ENCODE data around the gene ODAD3. TPM values are rescaled to one million over a fixed set of nuclear protein-coding genes. Genes with fewer than 3 reads are reported as not detected.
"Not testable (repeated sequence)": the region's sequence is repeated elsewhere in the genome, so short reads cannot be mapped to it uniquely, and the experiment has no call there.

ODAD3 gene
- total RNA-seq, 1 donor from 2014 or later = 2.2 TPM

DNA sequence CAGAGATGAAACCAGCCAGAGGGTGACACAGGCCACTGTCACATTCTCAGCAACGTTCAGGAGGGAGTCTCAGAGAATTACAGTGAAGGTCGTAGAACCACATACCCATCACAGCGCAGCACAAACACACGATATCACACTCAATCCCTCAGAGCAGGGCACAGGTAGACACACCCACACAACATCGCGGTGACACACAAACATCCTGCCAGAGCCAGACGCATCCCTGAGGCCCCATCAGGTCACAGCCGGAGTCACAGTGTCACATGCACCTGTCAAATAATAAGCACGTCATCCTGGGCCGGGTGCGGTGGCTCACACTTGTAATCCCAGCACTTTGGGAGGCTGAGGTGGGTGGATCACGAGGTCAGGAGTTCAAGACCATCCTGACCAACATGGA is 28.5 kb upstream of the ODAD3 start:
- Mint-ChIP-seq H3K9me3 (no peaks in the 10 kb centered on the region), H3K4me1 (ENCODE audit: unreplicated experiment) (no peaks in the 10 kb centered on the region), H3K4me3 (no peak overlapping the region), H3K27ac (no peak overlapping the region), H3K36me3 (no peaks in the 10 kb centered on the region), H3K27me3 (peaks cover 5% of the 10 kb centered on the region)
- no peak for DNase-seq (ENCODE audit: extremely low spot score, unreplicated experiment)
- TF ChIP-seq CTCF (conservative IDR thresholded peaks at IDR 0.05) = no peak

GRCh38 chr19:11461453-11461852 is 26.5 kb upstream of the ODAD3 start:
- no peak for TF ChIP-seq CTCF (conservative IDR thresholded peaks at IDR 0.05)

GRCh38 chr19:11460207-11460606 is 25.3 kb upstream of the ODAD3 start:
- H3K4me3 Mint-ChIP-seq = no peak overlapping the region

More at GRCh38 chr19:11461453-11461852, 26.5 kb upstream of the ODAD3 start:
- Mint-ChIP-seq H3K4me3 (no peak overlapping the region), H3K27ac (no peak overlapping the region), H3K4me1 (ENCODE audit: unreplicated experiment) (no peaks in the 10 kb centered on the region), H3K9me3 (no peaks in the 10 kb centered on the region), H3K36me3 (no peaks in the 10 kb centered on the region), H3K27me3 (peaks cover 3% of the 10 kb centered on the region)
- no peak for DNase-seq (ENCODE audit: extremely low spot score, unreplicated experiment)

GRCh38 chr19:11458912-11459311 is 24.0 kb upstream of the ODAD3 start:
- not testable (repeated sequence) for H3K4me3 Mint-ChIP-seq; DNase-seq (ENCODE audit: extremely low spot score, unreplicated experiment); H3K9me3 Mint-ChIP-seq; H3K36me3 Mint-ChIP-seq; H3K4me1 Mint-ChIP-seq (ENCODE audit: unreplicated experiment); H3K27ac Mint-ChIP-seq; H3K27me3 Mint-ChIP-seq

More at GRCh38 chr19:11460207-11460606, 25.3 kb upstream of the ODAD3 start:
- no peaks in the 10 kb centered on the region for H3K9me3 Mint-ChIP-seq
- DNase-seq (ENCODE audit: extremely low spot score, unreplicated experiment) = no peak
- no peak overlapping the region for H3K27ac Mint-ChIP-seq
- H3K4me1 Mint-ChIP-seq (ENCODE audit: unreplicated experiment) = no peaks in the 10 kb centered on the region
- no peaks in the 10 kb centered on the region for H3K36me3 Mint-ChIP-seq
- TF ChIP-seq CTCF (conservative IDR thresholded peaks at IDR 0.05) = peak; percentile 36
- H3K27me3 Mint-ChIP-seq = peaks cover 3% of the 10 kb centered on the region

DNA sequence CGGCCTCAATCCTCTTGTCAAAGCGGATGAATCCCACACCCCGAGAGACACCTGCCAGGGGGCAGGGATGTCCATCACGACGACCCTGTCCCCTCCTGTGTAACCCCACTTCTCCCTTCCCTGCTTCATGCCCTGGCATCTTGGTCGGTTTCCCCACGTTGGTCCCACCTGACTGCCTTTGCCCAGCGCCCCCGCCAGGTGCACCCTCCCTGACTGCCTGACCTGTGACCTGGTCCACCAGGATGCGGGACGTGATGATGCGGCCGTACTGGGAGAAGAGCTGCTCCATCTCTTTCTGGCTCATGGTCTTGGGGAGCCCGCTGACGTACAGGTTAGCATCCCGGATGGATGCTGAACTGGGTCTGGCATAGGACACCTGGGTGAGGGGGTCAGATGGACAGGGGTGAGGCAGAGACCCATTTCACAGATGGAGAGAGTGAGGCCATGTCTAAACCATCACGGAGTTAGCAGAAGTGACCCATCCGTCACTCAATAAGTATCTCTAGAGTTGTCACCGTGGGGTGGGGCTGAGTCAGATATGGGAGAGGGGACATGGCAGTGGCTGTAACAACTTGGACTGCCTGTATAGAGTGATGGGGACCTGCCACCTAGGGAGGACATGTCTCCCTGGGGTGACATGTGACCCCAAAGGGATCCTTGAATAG is 23.4 kb upstream of the ODAD3 start:
- Mint-ChIP-seq H3K9me3 (no peaks in the 10 kb centered on the region), H3K36me3 (no peaks in the 10 kb centered on the region), H3K27me3 (peaks cover 3% of the 10 kb centered on the region), H3K27ac (no peak overlapping the region), H3K4me1 (ENCODE audit: unreplicated experiment) (peaks cover 2% of the 10 kb centered on the region), H3K4me3 (no peak overlapping the region)
- no peak for TF ChIP-seq CTCF (conservative IDR thresholded peaks at IDR 0.05)
- no peak for DNase-seq (ENCODE audit: extremely low spot score, unreplicated experiment)

DNA sequence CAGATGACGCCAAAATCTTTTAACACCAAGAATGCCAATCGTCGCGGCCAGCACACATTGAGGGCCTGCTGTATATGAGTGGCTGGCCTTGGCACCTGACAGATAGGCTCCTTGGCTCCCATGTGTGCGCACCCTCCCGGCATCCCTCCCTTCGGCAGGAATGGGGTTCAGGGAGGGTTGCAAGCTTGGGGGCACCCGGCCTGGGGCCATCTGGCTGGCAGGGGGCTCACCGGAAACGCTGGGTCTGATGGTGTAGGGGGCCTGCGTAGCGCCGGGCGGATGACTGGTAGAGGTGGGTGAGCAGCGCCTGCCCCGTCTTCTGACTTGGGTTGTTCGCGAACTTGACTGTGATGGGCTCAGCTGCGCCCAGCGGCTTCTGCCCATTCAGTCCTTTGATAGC is 22.9 kb upstream of the ODAD3 start:
- no peaks in the 10 kb centered on the region for H3K9me3 Mint-ChIP-seq
- no peak for DNase-seq (ENCODE audit: extremely low spot score, unreplicated experiment)
- H3K4me3 Mint-ChIP-seq = no peak overlapping the region
- H3K36me3 Mint-ChIP-seq = no peaks in the 10 kb centered on the region
- no peak for TF ChIP-seq CTCF (conservative IDR thresholded peaks at IDR 0.05)
- peaks cover 3% of the 10 kb centered on the region for H3K27me3 Mint-ChIP-seq
- H3K4me1 Mint-ChIP-seq (ENCODE audit: unreplicated experiment) = peaks cover 3% of the 10 kb centered on the region
- no peak overlapping the region for H3K27ac Mint-ChIP-seq

Data from type B pancreatic cell (in vitro differentiated cells).